Lower leg skin (tissue), 3 donors: ENCODE results near the gene LIX1L.

Source experiments
- CTCF ChIP-seq, 3 donors: fragments of 450-650 bp; IDR thresholded peaks; one replicate each; pipeline ENCODE4 v1.5.1; 2016; ENCODE audit warnings: antibody characterized with exemption in 3 of 3, mild to moderate bottlenecking in 3 of 3, moderate library complexity in 2 of 3
- POLR2A ChIP-seq, 2 donors: fragments of 450-650 bp; IDR thresholded peaks; one replicate each; pipeline ENCODE4 v1.6.1; 2016 to 2017; ENCODE audit warnings: antibody characterized with exemption in 2 of 2, mild to moderate bottlenecking in 1 of 2, moderate library complexity in 1 of 2

GRCh38 chr1:145986551-145986950 lies 28.7 kb upstream of the LIX1L start:
- TF ChIP-seq CTCF (IDR thresholded peaks at IDR 0.05) (no peak), POLR2A (IDR thresholded peaks at IDR 0.05) (no peak)
